PC-9 (cell line): ENCODE data around the gene DPP7. TPM values are rescaled to one million over a fixed set of nuclear protein-coding genes. Genes with fewer than 3 reads are reported as not detected.

Experiments
- BruUV-seq: library from RNA; stranded (reverse); fragments of 400-500 nt; replicated peaks from 2 replicates; lab custom pipeline; 2021; lab: Mats Ljungman, UMichigan
- CTCF ChIA-PET: fragments of 300-600 bp; sonication (Branson Sonifier 250); formaldehyde crosslinking; loops from one replicate; lab custom pipeline; 2022; ENCODE audit warnings: antibody characterized with exemption; lab: Charles Lee
- POLR2A ChIA-PET: fragments of 300-600 bp; sonication (Branson Sonifier 250); formaldehyde crosslinking; loops from one replicate; lab custom pipeline; 2022; ENCODE audit warnings: antibody characterized with exemption; ENCODE audit not compliant: unreplicated experiment; lab: Charles Lee
- DNase-seq, 2 experiments: peaks; one replicate each; pipeline versions ENCODE4 v3.0.0 to v3.0.0-alpha.2; 2015 to 2022; ENCODE audit warnings: mixed read lengths in 1 of 2
- H2AFZ ChIP-seq: fragments of 200-600 bp; sonication (generic); 2 replicates; pipeline ENCODE4 v1.8.1; 2017; ENCODE audit warnings: antibody characterized with exemption
- H3F3A ChIP-seq: fragments of 200-600 bp; sonication (generic); 2 replicates; pipeline ENCODE4 v1.8.1; 2017; ENCODE audit warnings: antibody characterized with exemption, mild to moderate bottlenecking, low read depth; ENCODE audit not compliant: insufficient read depth
- H3K27ac ChIP-seq: fragments of 200-600 bp; sonication (generic); 2 replicates; pipeline ENCODE4 v1.6.1; 2016; ENCODE audit warnings: mixed run types
- H3K27me3 ChIP-seq: fragments of 200-600 bp; sonication (generic); 2 replicates; pipeline ENCODE4 v1.6.1; 2016; ENCODE audit warnings: low read depth, mixed run types; ENCODE audit not compliant: insufficient read depth
- H3K36me3 ChIP-seq: fragments of 200-600 bp; sonication (generic); 2 replicates; pipeline ENCODE4 v1.6.1; 2016; ENCODE audit warnings: low read depth, mixed run types
- H3K4me1 ChIP-seq: fragments of 200-600 bp; sonication (generic); replicated peaks from 2 replicates; pipeline ENCODE4 v1.6.1; 2016; ENCODE audit warnings: mixed run types; ENCODE audit not compliant: insufficient read depth
- H3K4me2 ChIP-seq: fragments of 200-600 bp; sonication (generic); 2 replicates; pipeline ENCODE4 v1.6.1; 2017; ENCODE audit warnings: mixed run types
- H3K4me3 ChIP-seq: fragments of 200-600 bp; sonication (generic); 2 replicates; pipeline ENCODE4 v1.6.1; 2016; ENCODE audit warnings: mixed run types
- H3K79me2 ChIP-seq: fragments of 200-600 bp; sonication (generic); 2 replicates; pipeline ENCODE4 v1.6.1; 2017; ENCODE audit warnings: low read depth, mixed run types
- H3K9me2 ChIP-seq: fragments of 200-600 bp; sonication (generic); 2 replicates; pipeline ENCODE4 v1.8.1; 2017; ENCODE audit warnings: mild to moderate bottlenecking; ENCODE audit not compliant: insufficient read depth
- H3K9me3 ChIP-seq: fragments of 200-600 bp; sonication (generic); 2 replicates; pipeline ENCODE4 v1.8.1; 2016; ENCODE audit warnings: low read depth; ENCODE audit not compliant: insufficient read depth
- H4K20me1 ChIP-seq: fragments of 200-600 bp; sonication (generic); 2 replicates; pipeline ENCODE4 v1.8.1; 2017; ENCODE audit not compliant: insufficient read depth
- EZH2 ChIP-seq: fragments of 200-600 bp; sonication (generic); IDR thresholded peaks from 2 replicates; pipeline ENCODE4 v1.8.0; 2017; ENCODE audit warnings: antibody characterized with exemption, low read depth
- intact Hi-C: fragments of 100-400 bp; cut with micrococcal nuclease; formaldehyde crosslinking; loops from one replicate; pipeline ENCODE4 v1.10.0; 2022; ENCODE audit not compliant: unreplicated experiment
- total RNA-seq: library from RNA; stranded (reverse); gene quantifications from 2 replicates; pipeline ENCODE4 v1.2.3, GENCODE V29; 2021
- TF ChIP-seq, protein P1 (sequence below): fragments of 200-600 bp; sonication (generic); conservative IDR thresholded peaks from 2 replicates; pipeline ENCODE4 v1.6.1; 2017; ENCODE audit warnings: mixed run types, antibody characterized with exemption, mild to moderate bottlenecking, moderate library complexity

The DPP7 gene
- total RNA-seq, 1 experiment from 2014 or later: 104 TPM

GRCh38 chr9:137107982-137108381, 6.6 kb downstream of the DPP7 start:
- ChIA-PET POLR2A (interaction anchor here (0.6 to 0.7 kb wide), 2 partner anchors 20 to 21 kb away, joined by 4 to 6 read pairs; partner anchors contain the start of gene MAN1B1), CTCF (no interaction called here)
- Histone ChIP-seq H3K79me2 (no peaks in the 10 kb centered on the region), H3K4me2 (no peak overlapping the region), H2AFZ (no peak overlapping the region), H3K9me2 (no peaks in the 10 kb centered on the region), H3K4me3 (no peak overlapping the region), H3K36me3 (0 out of 2 replicates have a peak, but pooled peaks cover 6% of the 10 kb centered on the region), H4K20me1 (no peaks in the 10 kb centered on the region), H3F3A (no peaks in the 10 kb centered on the region), H3K27me3 (no peaks in the 10 kb centered on the region), H3K27ac (no peak overlapping the region), H3K9me3 (no peaks in the 10 kb centered on the region), H3K4me1 (no peaks in the 10 kb centered on the region)
- TF ChIP-seq EZH2: no peak
- TF ChIP-seq, protein P1, sequence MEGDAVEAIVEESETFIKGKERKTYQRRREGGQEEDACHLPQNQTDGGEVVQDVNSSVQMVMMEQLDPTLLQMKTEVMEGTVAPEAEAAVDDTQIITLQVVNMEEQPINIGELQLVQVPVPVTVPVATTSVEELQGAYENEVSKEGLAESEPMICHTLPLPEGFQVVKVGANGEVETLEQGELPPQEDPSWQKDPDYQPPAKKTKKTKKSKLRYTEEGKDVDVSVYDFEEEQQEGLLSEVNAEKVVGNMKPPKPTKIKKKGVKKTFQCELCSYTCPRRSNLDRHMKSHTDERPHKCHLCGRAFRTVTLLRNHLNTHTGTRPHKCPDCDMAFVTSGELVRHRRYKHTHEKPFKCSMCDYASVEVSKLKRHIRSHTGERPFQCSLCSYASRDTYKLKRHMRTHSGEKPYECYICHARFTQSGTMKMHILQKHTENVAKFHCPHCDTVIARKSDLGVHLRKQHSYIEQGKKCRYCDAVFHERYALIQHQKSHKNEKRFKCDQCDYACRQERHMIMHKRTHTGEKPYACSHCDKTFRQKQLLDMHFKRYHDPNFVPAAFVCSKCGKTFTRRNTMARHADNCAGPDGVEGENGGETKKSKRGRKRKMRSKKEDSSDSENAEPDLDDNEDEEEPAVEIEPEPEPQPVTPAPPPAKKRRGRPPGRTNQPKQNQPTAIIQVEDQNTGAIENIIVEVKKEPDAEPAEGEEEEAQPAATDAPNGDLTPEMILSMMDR: no peak
- intact Hi-C loops: no loop called here
- no peak for DNase-seq
- no TSS peak for BruUV-seq

DNA sequence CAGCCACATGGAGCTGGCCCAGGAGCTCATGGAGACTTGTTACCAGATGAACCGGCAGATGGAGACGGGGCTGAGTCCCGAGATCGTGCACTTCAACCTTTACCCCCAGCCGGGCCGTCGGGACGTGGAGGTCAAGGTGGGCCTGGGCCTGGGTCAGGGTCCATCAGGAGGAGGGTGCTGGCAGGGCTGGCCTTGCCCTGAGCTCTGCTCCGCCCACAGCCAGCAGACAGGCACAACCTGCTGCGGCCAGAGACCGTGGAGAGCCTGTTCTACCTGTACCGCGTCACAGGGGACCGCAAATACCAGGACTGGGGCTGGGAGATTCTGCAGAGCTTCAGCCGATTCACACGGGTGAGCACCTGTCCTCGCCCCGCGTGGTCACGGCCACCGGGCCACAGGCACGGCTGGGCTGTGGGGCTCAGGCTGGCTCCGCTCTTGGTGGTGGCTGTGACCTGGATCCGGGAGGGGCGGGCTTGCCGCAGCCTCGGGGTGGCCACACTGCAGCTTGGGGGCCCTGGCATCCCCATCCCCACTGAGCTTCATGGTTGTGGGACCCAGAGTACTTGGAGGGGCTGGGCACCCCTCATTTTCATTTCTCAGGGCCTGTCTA, 7.1 kb downstream of the DPP7 start:
- no peaks in the 10 kb centered on the region for H4K20me1 ChIP-seq
- BruUV-seq: no TSS peak
- H3K4me1 ChIP-seq: no peaks in the 10 kb centered on the region
- H3K4me2 ChIP-seq: no peak overlapping the region
- H3K79me2 ChIP-seq: no peaks in the 10 kb centered on the region
- intact Hi-C loops: no loop called here
- no peaks in the 10 kb centered on the region for H3F3A ChIP-seq
- no peaks in the 10 kb centered on the region for H3K27me3 ChIP-seq
- H3K4me3 ChIP-seq: no peak overlapping the region
- no peak overlapping the region for H3K27ac ChIP-seq
- CTCF ChIA-PET: no interaction called here
- no peaks in the 10 kb centered on the region for H3K9me2 ChIP-seq
- no peak for TF ChIP-seq EZH2
- TF ChIP-seq, protein P1: no peak
- no peaks in the 10 kb centered on the region for H3K9me3 ChIP-seq
- POLR2A ChIA-PET: interaction anchor here (0.7 kb wide), 1 partner anchor 21 kb away, joined by 6 read pairs; the partner anchor contains the start of gene MAN1B1
- 0 out of 2 replicates have a peak, but pooled peaks cover 9% of the 10 kb centered on the region for H3K36me3 ChIP-seq
- DNase-seq: no peak
- H2AFZ ChIP-seq: no peak overlapping the region

DNA sequence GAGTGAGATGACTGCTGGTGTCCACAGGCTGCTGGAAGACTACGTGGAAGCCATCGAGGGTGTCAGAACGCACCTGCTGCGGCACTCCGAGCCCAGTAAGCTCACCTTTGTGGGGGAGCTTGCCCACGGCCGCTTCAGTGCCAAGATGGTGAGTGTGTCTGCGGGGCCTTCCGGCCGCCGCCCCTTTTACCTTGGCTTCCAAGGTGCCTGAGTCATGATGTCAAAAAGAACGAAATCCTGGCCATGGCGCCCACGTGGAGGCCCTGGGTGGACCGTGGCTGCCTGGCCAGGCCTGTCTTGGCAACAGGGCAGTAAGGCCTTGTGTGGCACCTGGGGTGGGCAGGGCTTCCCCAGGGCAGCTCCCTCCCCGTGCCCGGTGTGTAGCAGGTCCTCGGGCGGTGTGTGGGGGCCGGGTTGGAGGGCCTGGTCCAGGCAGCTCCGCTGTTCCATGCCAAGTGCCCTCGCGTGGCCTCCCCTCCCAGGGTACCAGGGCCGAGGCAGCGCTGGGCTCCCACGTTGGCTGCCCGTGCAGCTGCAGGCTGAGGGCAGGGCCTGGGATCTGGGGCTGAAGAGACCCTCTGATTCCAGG, 7.8 kb downstream of the DPP7 start:
- no peaks in the 10 kb centered on the region for H3K9me2 ChIP-seq
- no peaks in the 10 kb centered on the region for H3F3A ChIP-seq
- DNase-seq: no peak
- H2AFZ ChIP-seq: no peak overlapping the region
- ChIA-PET POLR2A (interaction anchor here (0.6 kb wide), 1 partner anchor 20 kb away, joined by 6 read pairs; no protein-coding TSS in a partner anchor), CTCF (no interaction called here)
- H4K20me1 ChIP-seq: no peaks in the 10 kb centered on the region
- H3K4me2 ChIP-seq: no peak overlapping the region
- no peak for TF ChIP-seq EZH2
- TF ChIP-seq, protein P1: no peak
- no peaks in the 10 kb centered on the region for H3K79me2 ChIP-seq
- H3K27ac ChIP-seq: no peak overlapping the region
- H3K4me1 ChIP-seq: no peaks in the 10 kb centered on the region
- H3K27me3 ChIP-seq: no peaks in the 10 kb centered on the region
- H3K4me3 ChIP-seq: no peak overlapping the region
- no TSS peak for BruUV-seq
- H3K36me3 ChIP-seq: peaks cover 13% of the 10 kb centered on the region
- intact Hi-C loops: no loop called here
- no peaks in the 10 kb centered on the region for H3K9me3 ChIP-seq
